Peyer's patch (tissue), 4 donors: ENCODE measurements around the gene AP2A2.

Source experiments
- POLR2A ChIP-seq, 2 donors: fragments of 450-650 bp; IDR thresholded peaks; one replicate each; pipeline ENCODE4 v1.5.1; 2017; ENCODE audit warnings: antibody characterized with exemption in 2 of 2, mild to moderate bottlenecking in 2 of 2, moderate library complexity in 2 of 2
- TF ChIP-seq, protein P1 (sequence below), 6 experiments: fragments of 450-650 bp in 4 of 6; fragments of 200-600 bp in 2 of 6; sonication (generic) in 1 of 6; IDR thresholded peaks; one replicate each; pipeline ENCODE4 v1.5.1; 2017 to 2019; ENCODE audit warnings: antibody characterized with exemption in 6 of 6, mild to moderate bottlenecking in 3 of 6, moderate library complexity in 1 of 6

DNA sequence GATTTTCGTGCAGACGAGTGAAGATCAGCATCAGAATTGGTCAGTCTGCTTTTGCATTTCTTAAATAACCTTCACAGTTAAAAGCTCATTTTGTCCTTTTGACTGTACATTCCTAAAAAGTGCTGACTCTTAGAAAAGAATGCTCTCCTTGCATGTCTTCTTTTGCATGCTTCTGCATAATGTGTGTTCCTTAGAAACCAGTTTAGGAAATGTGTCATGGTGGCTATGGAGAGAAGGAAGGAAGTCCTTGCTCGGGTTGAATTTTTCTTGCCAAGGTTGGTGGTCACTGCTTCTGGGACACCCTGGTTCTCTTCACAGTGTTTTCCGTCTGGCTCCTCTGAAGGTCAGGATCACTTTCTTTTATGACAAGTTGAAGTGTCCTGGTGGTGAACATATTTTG is 6.8 kb downstream of the AP2A2 start:
- TF ChIP-seq, protein P1, sequence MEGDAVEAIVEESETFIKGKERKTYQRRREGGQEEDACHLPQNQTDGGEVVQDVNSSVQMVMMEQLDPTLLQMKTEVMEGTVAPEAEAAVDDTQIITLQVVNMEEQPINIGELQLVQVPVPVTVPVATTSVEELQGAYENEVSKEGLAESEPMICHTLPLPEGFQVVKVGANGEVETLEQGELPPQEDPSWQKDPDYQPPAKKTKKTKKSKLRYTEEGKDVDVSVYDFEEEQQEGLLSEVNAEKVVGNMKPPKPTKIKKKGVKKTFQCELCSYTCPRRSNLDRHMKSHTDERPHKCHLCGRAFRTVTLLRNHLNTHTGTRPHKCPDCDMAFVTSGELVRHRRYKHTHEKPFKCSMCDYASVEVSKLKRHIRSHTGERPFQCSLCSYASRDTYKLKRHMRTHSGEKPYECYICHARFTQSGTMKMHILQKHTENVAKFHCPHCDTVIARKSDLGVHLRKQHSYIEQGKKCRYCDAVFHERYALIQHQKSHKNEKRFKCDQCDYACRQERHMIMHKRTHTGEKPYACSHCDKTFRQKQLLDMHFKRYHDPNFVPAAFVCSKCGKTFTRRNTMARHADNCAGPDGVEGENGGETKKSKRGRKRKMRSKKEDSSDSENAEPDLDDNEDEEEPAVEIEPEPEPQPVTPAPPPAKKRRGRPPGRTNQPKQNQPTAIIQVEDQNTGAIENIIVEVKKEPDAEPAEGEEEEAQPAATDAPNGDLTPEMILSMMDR (IDR thresholded peaks at IDR 0.05): no peak
- TF ChIP-seq POLR2A (IDR thresholded peaks at IDR 0.05): no peak
